ENCODE measurements around the gene CPA3. TPM values are rescaled to one million over a fixed set of nuclear protein-coding genes. Genes with fewer than 3 reads are reported as not detected.

The CPA3 gene
- total RNA-seq, 1 experiment from 2014 or later: not detected

DNA sequence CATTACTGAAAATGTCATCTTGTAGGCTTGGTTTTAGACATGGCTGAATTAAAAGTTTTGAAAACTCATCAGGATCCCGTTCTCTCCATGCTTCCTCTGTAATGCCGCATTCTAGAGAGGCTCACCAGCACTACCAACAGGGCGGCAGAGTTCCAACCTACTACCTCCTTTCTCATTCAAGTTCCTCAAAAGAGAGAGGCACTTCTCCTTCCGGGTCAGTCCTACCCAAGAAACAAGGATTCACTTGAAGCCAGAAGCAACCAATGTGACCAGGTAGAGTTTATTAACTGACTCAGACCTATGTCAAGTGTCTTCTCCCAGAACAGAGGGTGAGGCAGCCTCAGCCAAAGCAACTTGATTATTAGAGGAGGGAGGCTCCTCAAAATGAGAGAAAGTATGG, 66.5 kb downstream of the CPA3 start:
- H3K27ac ChIP-seq (ENCODE audit: low read depth, low read length, poor library complexity, severe bottlenecking): no peak overlapping the region
- ChIA-PET CTCF (no interaction called here), POLR2A (ENCODE audit: low non-redundant PET) (no interaction called here)
- intact Hi-C loops (cut with micrococcal nuclease; ENCODE audit: unreplicated experiment): no loop called here
- no TSS peak for BruUV-seq (replicated peaks)
- TF ChIP-seq EZH2 (IDR thresholded peaks at IDR 0.05; ENCODE audit: borderline replicate concordance, low read depth, low read length, poor library complexity, severe bottlenecking): no peak
- TF ChIP-seq, protein P1, sequence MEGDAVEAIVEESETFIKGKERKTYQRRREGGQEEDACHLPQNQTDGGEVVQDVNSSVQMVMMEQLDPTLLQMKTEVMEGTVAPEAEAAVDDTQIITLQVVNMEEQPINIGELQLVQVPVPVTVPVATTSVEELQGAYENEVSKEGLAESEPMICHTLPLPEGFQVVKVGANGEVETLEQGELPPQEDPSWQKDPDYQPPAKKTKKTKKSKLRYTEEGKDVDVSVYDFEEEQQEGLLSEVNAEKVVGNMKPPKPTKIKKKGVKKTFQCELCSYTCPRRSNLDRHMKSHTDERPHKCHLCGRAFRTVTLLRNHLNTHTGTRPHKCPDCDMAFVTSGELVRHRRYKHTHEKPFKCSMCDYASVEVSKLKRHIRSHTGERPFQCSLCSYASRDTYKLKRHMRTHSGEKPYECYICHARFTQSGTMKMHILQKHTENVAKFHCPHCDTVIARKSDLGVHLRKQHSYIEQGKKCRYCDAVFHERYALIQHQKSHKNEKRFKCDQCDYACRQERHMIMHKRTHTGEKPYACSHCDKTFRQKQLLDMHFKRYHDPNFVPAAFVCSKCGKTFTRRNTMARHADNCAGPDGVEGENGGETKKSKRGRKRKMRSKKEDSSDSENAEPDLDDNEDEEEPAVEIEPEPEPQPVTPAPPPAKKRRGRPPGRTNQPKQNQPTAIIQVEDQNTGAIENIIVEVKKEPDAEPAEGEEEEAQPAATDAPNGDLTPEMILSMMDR (conservative IDR thresholded peaks at IDR 0.05; ENCODE audit: low read depth, low read length): no peak
- H3K27me3 ChIP-seq (replicated peaks; ENCODE audit: insufficient read depth, low read depth, low read length, poor library complexity): no peaks in the 10 kb centered on the region
- no peaks in the 10 kb centered on the region for H3K9me3 ChIP-seq (ENCODE audit: low read depth, low read length, poor library complexity, severe bottlenecking)
- H3K36me3 ChIP-seq (ENCODE audit: insufficient read depth, low read length, poor library complexity, severe bottlenecking): no peaks in the 10 kb centered on the region
- H3K4me3 ChIP-seq (ENCODE audit: low read depth, low read length, poor library complexity, severe bottlenecking): no peak overlapping the region
- DNase-seq (ENCODE audit: low spot score): no peak
- no peaks in the 10 kb centered on the region for H3K4me1 ChIP-seq (ENCODE audit: insufficient read depth, low read length, poor library complexity, severe bottlenecking)

DNA sequence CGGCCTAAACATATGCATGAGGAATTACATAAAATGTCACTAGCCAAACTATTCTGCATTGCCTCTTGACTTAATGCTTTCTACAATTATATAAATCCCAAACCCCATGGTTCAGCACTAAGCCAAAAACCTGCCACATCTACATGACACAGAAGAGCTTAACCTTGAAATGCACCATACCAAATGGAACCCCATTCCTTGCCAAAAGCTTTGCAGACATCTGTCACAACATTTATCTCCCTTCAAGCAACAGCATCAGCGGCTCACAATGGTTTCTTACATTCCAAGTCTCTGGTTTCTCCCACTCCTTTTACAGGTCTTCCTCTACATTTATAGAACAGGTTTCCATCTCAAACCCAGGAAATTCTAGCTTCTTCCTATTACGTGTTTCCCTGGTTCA, 67.9 kb downstream of the CPA3 start:
- H3K36me3 ChIP-seq (ENCODE audit: insufficient read depth, low read length, poor library complexity, severe bottlenecking): no peaks in the 10 kb centered on the region
- ChIA-PET CTCF (no interaction called here), POLR2A (ENCODE audit: low non-redundant PET) (no interaction called here)
- no peaks in the 10 kb centered on the region for H3K27me3 ChIP-seq (replicated peaks; ENCODE audit: insufficient read depth, low read depth, low read length, poor library complexity)
- intact Hi-C loops (cut with micrococcal nuclease; ENCODE audit: unreplicated experiment): no loop called here
- no peaks in the 10 kb centered on the region for H3K4me1 ChIP-seq (ENCODE audit: insufficient read depth, low read length, poor library complexity, severe bottlenecking)
- DNase-seq (ENCODE audit: low spot score): no peak
- BruUV-seq (replicated peaks): no TSS peak
- TF ChIP-seq, protein P1 (conservative IDR thresholded peaks at IDR 0.05; ENCODE audit: low read depth, low read length): no peak
- no peak for TF ChIP-seq EZH2 (IDR thresholded peaks at IDR 0.05; ENCODE audit: borderline replicate concordance, low read depth, low read length, poor library complexity, severe bottlenecking)
- no peak overlapping the region for H3K27ac ChIP-seq (ENCODE audit: low read depth, low read length, poor library complexity, severe bottlenecking)
- no peak overlapping the region for H3K4me3 ChIP-seq (ENCODE audit: low read depth, low read length, poor library complexity, severe bottlenecking)
- no peaks in the 10 kb centered on the region for H3K9me3 ChIP-seq (ENCODE audit: low read depth, low read length, poor library complexity, severe bottlenecking)

GRCh38 chr3:148937467-148938255, 72.6 kb downstream of the CPA3 start:
- intact Hi-C loops (cut with micrococcal nuclease; ENCODE audit: unreplicated experiment): no loop called here
- Histone ChIP-seq H3K36me3 (ENCODE audit: insufficient read depth, low read length, poor library complexity, severe bottlenecking) (no peaks in the 10 kb centered on the region), H3K4me3 (ENCODE audit: low read depth, low read length, poor library complexity, severe bottlenecking) (no peak overlapping the region), H3K9me3 (ENCODE audit: low read depth, low read length, poor library complexity, severe bottlenecking) (no peaks in the 10 kb centered on the region), H3K27ac (ENCODE audit: low read depth, low read length, poor library complexity, severe bottlenecking) (no peak overlapping the region), H3K4me1 (ENCODE audit: insufficient read depth, low read length, poor library complexity, severe bottlenecking) (no peaks in the 10 kb centered on the region), H3K27me3 (replicated peaks; ENCODE audit: insufficient read depth, low read depth, low read length, poor library complexity) (no peaks in the 10 kb centered on the region)
- TF ChIP-seq EZH2 (IDR thresholded peaks at IDR 0.05; ENCODE audit: borderline replicate concordance, low read depth, low read length, poor library complexity, severe bottlenecking): no peak
- TF ChIP-seq, protein P1 (conservative IDR thresholded peaks at IDR 0.05; ENCODE audit: low read depth, low read length): no peak
- BruUV-seq (replicated peaks): no TSS peak
- POLR2A ChIA-PET (ENCODE audit: low non-redundant PET): no interaction called here
- CTCF ChIA-PET: no interaction called here
- no peak for DNase-seq (ENCODE audit: low spot score)
